ENCODE measurements around the gene SLC30A4. TPM values are rescaled to one million over a fixed set of nuclear protein-coding genes. Genes with fewer than 3 reads are reported as not detected.

The SLC30A4 gene
- total RNA-seq, 4 donors from 2014 or later, result 11.7 to 69.3 (median 16.0) TPM

GRCh38 chr15:45499426-45499825, 23.1 kb downstream of the SLC30A4 start:
- no peaks in the 10 kb centered on the region for H3K4me1 ChIP-seq
- intact Hi-C loops (cut with DNase I; ENCODE audit: low total_unique reads), result no loop called here

GRCh38 chr15:45498701-45499100, 23.9 kb downstream of the SLC30A4 start:
- 93 to 100% methylated on average over 1 of the region's 1 CpG for WGBS, 2 donors (ENCODE audit: low coverage in 1 of 2)
- H3K9me3 ChIP-seq, result no peaks in the 10 kb centered on the region
- no peak for DNase-seq
- H3K27me3 ChIP-seq, result no peaks in the 10 kb centered on the region
- no peaks in the 10 kb centered on the region for H3K4me1 ChIP-seq
- no peaks in the 10 kb centered on the region for H3K36me3 ChIP-seq
- intact Hi-C loops (cut with DNase I; ENCODE audit: low total_unique reads) (no loop called here), in situ Hi-C loops (cut with MboI; ENCODE audit: low pct_ligation_motif_present in 1 of 4, low pct_unique_long_range_greater_than_20kb in 1 of 4, low sequenced_read_pairs in 3 of 4) (no loop called here)
- H3K4me3 ChIP-seq, result no peak overlapping the region
- no peak overlapping the region for H3K27ac ChIP-seq
- TF ChIP-seq EP300 (IDR thresholded peaks at IDR 0.05; ENCODE audit: low read depth), result no peak
- TF ChIP-seq POLR2AphosphoS5 (IDR thresholded peaks at IDR 0.05), result no peak
- TF ChIP-seq POLR2A (IDR thresholded peaks at IDR 0.05), result no peak
- TF ChIP-seq CTCF (IDR thresholded peaks at IDR 0.05), result no peak

More at GRCh38 chr15:45499426-45499825, 23.1 kb downstream of the SLC30A4 start:
- WGBS, 2 donors (ENCODE audit: low coverage in 1 of 2), result 82 to 88% methylated on average over 4 of the region's 4 CpGs
- no peak overlapping the region for H3K27ac ChIP-seq
- in situ Hi-C loops (cut with MboI; ENCODE audit: low pct_ligation_motif_present in 1 of 4, low pct_unique_long_range_greater_than_20kb in 1 of 4, low sequenced_read_pairs in 3 of 4), result no loop called here
- TF ChIP-seq EP300 (IDR thresholded peaks at IDR 0.05; ENCODE audit: low read depth) (no peak), POLR2AphosphoS5 (IDR thresholded peaks at IDR 0.05) (no peak), POLR2A (IDR thresholded peaks at IDR 0.05) (no peak), CTCF (IDR thresholded peaks at IDR 0.05) (no peak)
- DNase-seq, result no peak
- no peaks in the 10 kb centered on the region for H3K9me3 ChIP-seq
- H3K36me3 ChIP-seq, result no peaks in the 10 kb centered on the region
- no peak overlapping the region for H3K4me3 ChIP-seq
- H3K27me3 ChIP-seq, result no peaks in the 10 kb centered on the region

GRCh38 chr15:45497261-45497660, 25.3 kb downstream of the SLC30A4 start:
- DNase-seq, result no peak
- intact Hi-C loops (cut with DNase I; ENCODE audit: low total_unique reads) (no loop called here), in situ Hi-C loops (cut with MboI; ENCODE audit: low pct_ligation_motif_present in 1 of 4, low pct_unique_long_range_greater_than_20kb in 1 of 4, low sequenced_read_pairs in 3 of 4) (no loop called here)
- TF ChIP-seq POLR2AphosphoS5 (IDR thresholded peaks at IDR 0.05) (no peak), CTCF (IDR thresholded peaks at IDR 0.05) (no peak), POLR2A (IDR thresholded peaks at IDR 0.05) (no peak), EP300 (IDR thresholded peaks at IDR 0.05; ENCODE audit: low read depth) (no peak)
- Histone ChIP-seq H3K36me3 (no peaks in the 10 kb centered on the region), H3K27me3 (no peaks in the 10 kb centered on the region), H3K4me3 (no peak overlapping the region), H3K4me1 (no peaks in the 10 kb centered on the region), H3K27ac (no peak overlapping the region), H3K9me3 (no peaks in the 10 kb centered on the region)
- WGBS, 2 donors (ENCODE audit: low coverage in 1 of 2), result 67 to 90% methylated on average over 1 to 3 of the region's 3 CpGs

GRCh38 chr15:45496658-45497057, 25.9 kb downstream of the SLC30A4 start:
- no peak for DNase-seq
- Histone ChIP-seq H3K9me3 (no peaks in the 10 kb centered on the region), H3K27me3 (no peaks in the 10 kb centered on the region), H3K4me1 (no peaks in the 10 kb centered on the region), H3K36me3 (no peaks in the 10 kb centered on the region), H3K4me3 (no peak overlapping the region), H3K27ac (no peak overlapping the region)
- 80 to 88% methylated on average over 1 to 2 of the region's 2 CpGs for WGBS, 2 donors (ENCODE audit: low coverage in 1 of 2)
- in situ Hi-C loops (cut with MboI; ENCODE audit: low pct_ligation_motif_present in 1 of 4, low pct_unique_long_range_greater_than_20kb in 1 of 4, low sequenced_read_pairs in 3 of 4) (no loop called here), intact Hi-C loops (cut with DNase I; ENCODE audit: low total_unique reads) (no loop called here)
- TF ChIP-seq POLR2AphosphoS5 (IDR thresholded peaks at IDR 0.05) (no peak), CTCF (IDR thresholded peaks at IDR 0.05) (no peak), POLR2A (IDR thresholded peaks at IDR 0.05) (no peak), EP300 (IDR thresholded peaks at IDR 0.05; ENCODE audit: low read depth) (no peak)

Measured in transverse colon (tissue), 4 donors.